Activated naive CD4-positive, alpha-beta T cell treated with anti-CD3 and anti-CD28 coated beads, Interleukin-2, amount 50 U/mL, for 16 hours (primary cell): Measurements from ENCODE around the gene CLINT1.

Experiments used
- DNase-seq: peaks from one replicate; pipeline ENCODE4 v3.0.0-alpha.2; 2020

The CLINT1 gene

GRCh38 chr5:157818368-157818767, 40.6 kb downstream of the CLINT1 start:
- no peak for DNase-seq

DNA sequence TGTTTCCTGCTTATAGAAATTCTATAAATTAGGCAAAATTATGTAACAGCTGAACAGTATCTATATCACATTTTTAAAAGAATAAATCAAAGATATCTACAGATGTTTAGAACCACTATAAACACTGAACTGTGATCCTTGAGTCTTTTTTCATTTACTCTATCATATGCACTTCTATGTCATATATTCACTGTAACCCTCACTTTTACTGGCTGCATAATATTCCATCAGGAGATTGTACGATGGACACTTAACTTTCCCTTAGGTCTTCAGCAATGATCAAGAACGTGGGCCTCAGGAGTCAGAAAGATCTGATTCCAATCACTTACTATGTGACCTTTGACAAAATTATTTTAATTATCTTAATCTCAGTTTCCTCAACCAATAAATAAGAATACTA, 41.0 kb downstream of the CLINT1 start:
- no peak for DNase-seq

GRCh38 chr5:157817387-157817702, 41.6 kb downstream of the CLINT1 start:
- DNase-seq: no peak

DNA sequence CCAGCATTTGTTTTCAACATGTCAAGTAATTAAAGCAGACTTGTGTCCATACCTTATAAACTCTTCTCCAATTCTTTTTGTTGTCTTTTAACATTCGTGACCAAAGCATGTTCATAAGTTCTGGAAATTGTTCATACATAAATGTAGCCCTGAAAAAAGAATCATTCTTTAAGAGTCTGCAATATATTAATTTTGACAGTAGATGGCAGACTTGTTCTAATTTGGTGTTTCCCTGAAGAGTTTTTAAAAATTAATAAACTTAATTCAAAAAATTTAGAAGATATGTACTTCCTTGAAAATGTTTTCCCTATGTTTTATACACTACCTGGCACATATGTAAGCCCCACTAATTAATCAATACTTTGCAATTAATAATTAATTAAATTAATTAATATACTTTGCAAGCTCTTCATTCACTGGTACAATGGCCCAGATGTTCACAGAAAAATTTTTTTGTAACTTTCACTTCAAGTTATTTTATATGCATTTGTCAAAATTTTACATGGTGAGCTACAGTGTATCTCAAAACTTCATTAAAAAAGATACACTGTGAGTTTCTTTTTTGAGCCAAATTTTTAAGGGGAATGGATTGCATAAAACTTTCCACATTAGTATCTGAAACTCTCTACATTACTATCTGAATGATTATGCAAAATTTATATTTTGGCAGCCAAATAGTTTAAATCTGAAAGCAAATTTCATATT, 42.1 kb downstream of the CLINT1 start:
- DNase-seq: no peak

DNA sequence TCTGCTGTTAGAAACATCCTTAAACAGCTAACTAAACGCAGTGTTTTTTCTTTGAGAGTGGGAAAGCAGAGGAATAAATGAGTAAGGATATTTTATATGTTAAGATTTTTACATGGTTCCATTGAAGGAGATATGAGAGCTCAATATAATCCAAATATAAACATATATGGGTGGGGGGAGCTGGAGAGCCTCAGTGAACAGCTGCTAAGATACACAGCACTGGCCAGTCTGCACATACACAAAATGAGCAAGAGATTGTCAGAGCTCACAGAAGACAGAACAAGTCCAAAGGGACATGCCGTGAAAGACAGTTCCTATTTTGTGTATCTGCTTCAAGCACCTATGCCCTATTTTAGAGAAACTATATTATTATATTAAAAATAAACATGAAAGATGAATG, 46.9 kb downstream of the CLINT1 start:
- DNase-seq: no peak

DNA sequence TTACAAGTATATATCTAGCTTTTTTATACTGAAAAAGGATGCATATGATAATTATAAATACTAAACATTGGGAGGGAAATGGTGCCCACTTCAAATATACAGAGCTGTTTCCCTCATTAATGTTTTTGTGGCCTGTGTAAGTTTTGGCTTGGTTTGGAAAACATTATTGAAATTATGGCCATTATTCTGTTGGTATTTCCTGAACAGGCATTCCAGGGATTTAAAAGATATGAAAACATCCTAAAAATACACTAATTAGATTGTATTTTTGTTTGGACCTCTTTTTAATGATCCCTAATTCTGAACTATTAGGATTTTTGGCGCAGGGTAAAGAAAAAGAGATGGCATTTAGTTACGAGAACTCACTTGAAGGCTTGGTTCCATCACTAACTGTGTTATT, 50.9 kb downstream of the CLINT1 start:
- no peak for DNase-seq

- no peak for DNase-seq
These were observed 56.2 kb downstream of the CLINT1 start for GRCh38 chr5:157802736-157803135.

- no peak for DNase-seq
These were observed 58.8 kb downstream of the CLINT1 start for GRCh38 chr5:157800137-157800536.

DNA sequence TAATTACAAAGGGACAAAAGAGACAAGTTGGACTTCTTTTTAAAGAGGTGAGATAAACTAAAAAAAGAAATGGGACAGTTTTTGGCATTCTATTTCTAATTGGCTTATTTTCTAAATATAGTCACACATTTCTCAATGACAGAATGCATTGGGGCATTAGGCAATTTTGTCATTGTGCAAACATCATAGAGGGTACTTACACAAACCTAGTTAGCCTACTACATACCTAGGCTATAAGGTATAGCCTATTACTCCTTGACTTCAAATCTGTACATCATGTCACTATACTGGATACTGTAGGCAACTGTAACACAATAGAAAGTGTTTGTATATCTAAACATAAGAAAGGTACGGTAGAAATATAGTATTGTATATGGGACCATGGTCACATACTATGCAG, 59.4 kb downstream of the CLINT1 start:
- DNase-seq: no peak

DNA sequence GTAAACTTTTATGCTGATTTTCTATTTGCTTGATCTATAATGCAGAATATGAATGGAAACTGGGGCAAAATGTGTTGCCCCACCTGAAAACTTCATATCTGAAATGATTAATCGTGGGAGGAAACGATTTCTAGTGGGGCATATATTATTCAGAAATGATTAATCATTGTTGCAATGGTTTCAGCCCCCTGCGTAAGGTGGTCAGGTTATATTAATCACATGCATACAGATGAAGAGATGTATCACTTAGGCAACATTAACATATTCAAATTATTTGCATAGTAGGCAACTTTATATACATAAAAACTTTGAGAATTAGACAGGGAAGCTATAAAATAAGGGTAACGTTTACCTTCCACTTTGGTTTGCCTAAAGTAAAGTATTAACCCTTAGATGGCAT, 65.6 kb downstream of the CLINT1 start:
- DNase-seq: no peak

DNA sequence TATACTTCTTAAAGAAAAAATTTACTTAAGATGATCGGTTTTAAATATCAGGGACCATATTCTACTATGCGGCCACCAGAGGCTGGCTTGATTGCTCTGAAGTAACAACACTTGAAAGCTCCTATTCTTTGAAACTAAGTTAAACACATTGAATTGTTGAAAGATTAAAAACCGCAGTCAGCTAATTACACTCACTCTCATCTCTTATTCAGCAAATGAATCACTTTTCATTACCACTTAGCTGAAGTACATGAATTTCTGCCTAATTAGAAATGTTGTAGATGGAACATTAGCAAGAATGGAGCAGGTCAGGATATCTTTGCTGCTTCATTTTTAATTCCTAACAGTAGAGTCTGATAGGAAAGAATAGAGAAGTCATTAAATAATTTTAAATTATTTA, 73.1 kb downstream of the CLINT1 start:
- no peak for DNase-seq

- DNase-seq: no peak
These were observed 79.7 kb downstream of the CLINT1 start for GRCh38 chr5:157779221-157779620.

DNA sequence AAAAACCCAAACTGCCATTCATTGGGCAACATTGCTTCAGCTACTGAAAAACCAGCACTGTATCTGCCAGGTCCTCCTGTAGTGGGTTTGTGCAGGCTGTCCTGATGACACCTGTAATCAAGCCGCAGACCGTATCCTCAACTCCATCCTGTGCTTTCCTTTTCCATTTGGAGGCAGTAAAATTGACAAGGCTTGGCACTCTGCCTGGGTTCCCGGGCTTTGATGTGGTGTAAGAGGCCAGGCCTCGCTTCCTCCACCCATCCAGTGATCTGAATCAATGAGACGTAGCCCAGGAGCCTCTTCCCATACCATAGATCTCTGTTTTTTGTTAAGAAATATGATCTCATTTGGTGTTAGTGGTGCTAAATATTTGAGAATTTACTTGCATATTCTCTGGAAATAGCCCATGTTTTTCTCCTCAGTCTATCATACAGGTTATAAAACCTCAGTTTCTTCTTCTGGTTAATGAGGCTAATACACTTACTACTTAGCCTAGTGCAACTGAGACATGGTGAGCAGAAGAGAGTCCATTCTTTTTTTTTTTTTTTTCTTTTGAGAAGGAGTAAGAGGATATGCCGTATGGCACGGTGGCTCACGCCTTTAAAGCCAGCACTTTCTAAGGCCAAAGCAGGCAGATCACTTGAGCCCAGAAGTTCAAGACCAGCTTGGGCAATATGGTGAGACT, 80.7 kb downstream of the CLINT1 start:
- no peak for DNase-seq

DNA sequence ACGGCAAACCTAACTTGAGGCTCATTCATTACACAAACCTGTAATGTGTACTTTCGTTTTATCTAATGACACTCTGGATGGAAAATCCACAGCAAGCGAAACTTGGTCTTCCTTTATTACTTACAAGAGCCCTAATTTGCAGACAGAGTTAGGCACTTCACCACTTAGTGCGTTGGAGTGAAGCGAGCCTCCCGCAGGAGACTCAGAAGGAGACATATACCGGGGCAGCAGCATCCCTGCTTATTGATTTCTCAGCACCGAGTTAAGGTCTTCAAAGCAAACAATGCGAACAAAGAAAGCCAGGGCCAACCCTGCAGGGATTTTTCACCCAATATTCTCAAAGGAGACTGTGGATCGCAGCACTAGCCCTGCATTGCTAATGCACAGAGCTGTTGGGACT, 86.8 kb downstream of the CLINT1 start:
- no peak for DNase-seq

DNA sequence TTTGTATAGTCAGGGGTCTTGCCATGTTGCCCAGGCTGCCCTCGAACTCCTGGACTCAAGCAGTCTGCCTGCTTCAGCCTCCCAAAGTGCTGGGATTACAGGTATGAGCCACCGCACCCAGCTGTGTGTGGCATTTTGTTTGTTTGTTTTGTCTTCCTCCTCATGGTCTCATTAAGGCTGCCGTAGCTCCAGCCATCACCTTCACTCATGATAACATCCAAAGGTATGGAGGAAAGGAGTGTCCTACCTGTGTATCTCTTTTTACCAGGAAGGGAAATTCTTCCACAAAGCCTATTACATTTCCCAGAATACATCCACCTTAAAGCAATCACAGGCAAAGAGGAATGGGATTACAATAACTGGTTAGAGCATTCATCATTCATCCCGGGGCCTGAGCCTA, 88.3 kb downstream of the CLINT1 start:
- DNase-seq: no peak

- DNase-seq: no peak
These were observed 91.3 kb downstream of the CLINT1 start for GRCh38 chr5:157767689-157768088.

DNA sequence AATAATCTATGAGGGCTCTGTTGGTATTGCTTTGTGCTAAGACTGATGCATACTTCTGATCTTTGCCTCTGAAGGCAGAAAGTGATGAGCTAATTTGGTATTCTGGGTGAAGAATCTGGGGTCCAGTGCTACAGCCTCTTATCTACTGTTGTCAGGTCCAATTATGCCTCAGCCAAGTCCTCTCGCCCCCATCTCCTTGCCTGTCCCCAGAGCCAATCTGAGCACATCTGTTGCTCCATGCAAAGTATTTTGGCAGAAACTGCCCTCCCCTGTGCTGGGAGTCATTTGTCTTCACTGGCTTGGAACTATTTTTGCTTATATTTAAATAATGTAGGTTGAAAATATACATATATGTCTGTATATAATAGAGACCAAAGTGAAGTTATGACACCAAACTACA, 92.0 kb downstream of the CLINT1 start:
- no peak for DNase-seq

DNA sequence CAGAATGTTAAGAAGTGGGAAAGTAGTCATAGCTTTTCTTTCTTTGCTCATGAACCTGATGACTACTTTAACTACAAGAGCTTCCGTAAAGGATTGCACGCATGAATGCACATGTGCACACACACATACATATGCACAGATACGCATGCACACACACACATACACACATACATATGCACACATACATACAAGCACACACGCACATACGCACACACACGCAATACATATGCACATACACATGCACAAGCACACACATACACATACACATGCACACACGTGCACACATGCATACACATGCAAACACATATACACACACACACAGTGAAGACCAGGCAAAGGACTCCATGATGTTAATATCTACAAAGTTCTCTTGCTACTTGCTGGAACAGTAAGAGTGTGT, 92.5 kb downstream of the CLINT1 start:
- no peak for DNase-seq

DNA sequence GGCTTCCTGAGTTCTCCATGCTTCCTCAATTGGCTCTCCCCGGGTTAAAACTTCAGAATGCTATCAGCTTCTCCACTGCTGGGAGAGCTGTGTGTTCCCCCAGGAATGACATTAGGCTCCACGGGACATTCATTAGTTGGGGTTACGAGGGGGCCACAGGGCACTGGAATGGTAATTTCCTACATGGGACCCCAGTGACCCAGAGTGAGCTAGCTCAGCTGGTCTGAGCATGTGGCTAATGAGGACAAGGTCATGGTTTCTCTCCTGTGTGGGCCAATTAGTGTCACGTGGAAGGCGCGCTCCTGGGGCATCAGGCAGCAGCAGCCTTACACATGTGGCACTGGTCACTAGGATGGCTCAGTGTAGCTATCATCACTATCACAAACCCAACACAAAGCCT, 94.4 kb downstream of the CLINT1 start:
- DNase-seq: no peak

- DNase-seq: no peak
These were observed 97.0 kb downstream of the CLINT1 start for GRCh38 chr5:157761690-157762621.

DNA sequence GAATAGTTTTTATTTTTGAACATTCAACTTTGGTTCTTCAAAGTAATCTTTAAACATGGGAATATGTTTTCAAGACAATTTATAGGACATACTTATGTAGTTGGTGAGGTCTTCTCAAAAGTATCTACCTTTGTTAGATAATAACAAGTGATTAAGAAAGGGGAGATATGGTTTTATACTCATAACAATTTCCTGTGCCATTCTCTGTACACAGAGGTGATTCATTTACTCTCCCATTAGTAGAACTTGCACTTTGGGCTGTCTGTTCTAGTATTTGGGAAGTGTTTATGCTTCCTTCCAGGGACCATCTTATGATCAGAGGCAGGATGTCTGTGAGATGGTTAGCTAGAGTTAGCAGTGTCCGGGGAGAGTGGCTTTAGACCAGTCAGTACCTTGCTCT, 100.2 kb downstream of the CLINT1 start:
- no peak for DNase-seq

DNA sequence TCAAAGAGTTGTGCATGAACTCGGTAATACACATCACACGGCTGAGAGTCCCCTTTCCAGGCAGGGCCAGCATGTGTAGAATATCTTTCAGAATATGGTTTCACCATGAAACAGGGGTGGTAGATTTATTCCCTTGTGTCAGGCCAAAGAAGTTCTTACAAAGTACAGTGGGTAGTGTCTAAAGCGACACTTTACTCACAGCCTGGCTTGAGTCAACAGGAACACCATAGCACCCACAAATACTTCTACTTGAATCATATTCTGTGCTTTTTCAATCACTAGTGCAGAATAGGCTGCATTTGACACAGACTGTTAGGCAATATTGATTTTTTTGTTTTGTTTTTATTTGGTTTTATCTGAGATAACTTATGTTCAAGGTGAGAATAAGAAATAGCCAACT, 102.8 kb downstream of the CLINT1 start:
- no peak for DNase-seq

DNA sequence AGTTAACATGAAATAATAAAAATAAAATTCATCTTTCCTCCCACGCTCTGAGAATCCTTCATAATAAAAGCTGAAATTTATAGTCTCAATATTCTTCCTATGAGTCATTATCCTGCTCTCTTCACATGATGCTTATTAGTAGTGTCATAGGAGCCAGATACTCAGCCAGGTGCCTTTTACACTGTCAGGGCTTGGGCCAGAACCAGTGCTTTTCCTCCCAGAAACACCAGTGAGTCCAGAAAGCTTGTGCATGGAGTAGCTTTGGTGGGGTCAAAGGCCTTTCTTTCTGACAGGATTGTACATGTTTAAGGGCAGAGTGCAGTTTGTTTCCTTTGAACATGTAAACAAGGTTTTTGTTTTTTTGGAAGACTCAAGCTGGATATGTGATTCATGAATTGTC, 108.6 kb downstream of the CLINT1 start:
- DNase-seq: no peak

DNA sequence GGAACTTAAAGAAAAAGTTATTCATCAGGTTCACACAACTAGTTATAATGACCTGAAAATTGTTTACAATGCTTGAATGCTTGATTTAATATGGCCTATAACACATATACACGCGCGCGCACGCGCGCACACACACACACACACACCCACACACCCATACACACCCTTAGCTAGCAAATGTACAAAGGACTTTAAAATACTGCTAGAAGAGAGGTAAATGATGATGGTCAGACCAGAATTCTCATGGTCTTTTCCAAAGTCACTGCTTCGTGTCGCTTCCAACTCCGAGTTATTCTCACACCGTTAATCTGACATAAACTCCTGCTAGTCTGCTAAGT, 109.5 kb downstream of the CLINT1 start:
- no peak for DNase-seq
